Thyroid gland (tissue), 4 donors: Measurements from ENCODE around the gene FFAR2. TPM values are rescaled to one million over a fixed set of nuclear protein-coding genes. Genes with fewer than 3 reads are reported as not detected.
A peak's percentile ranks its signal among the peaks of the same experiment; 100 is the strongest.

Experiments used
- DNase-seq, 2 donors: peaks; one replicate each; pipeline ENCODE4 v3.0.0-alpha.2; 2019
- H3K27ac ChIP-seq, 3 donors: fragments of 200-600 bp; sonication (generic); 1 replicate in 2 of 3; 2 replicates in 1 of 3; pipeline ENCODE4 v1.5.1; 2016 to 2019; ENCODE audit warnings: mild to moderate bottlenecking in 1 of 3, moderate library complexity in 1 of 3
- H3K27me3 ChIP-seq: fragments of 200-600 bp; sonication (generic); one replicate; pipeline ENCODE4 v1.5.1; 2019
- H3K36me3 ChIP-seq, 2 donors: fragments of 200-600 bp; sonication (generic); one replicate each; pipeline ENCODE4 v1.5.1; 2016 to 2019
- H3K4me1 ChIP-seq, 2 donors: fragments of 200-600 bp; sonication (generic); one replicate each; pipeline ENCODE4 v1.5.1; 2017 to 2019
- H3K4me3 ChIP-seq, 3 donors: fragments of 200-600 bp; sonication (generic); replicated peaks in 1 of 3; 1 replicate in 2 of 3; 2 replicates in 1 of 3; pipeline ENCODE4 v1.5.1; 2016; ENCODE audit warnings: mild to moderate bottlenecking in 1 of 3
- H3K9me3 ChIP-seq: fragments of 200-600 bp; sonication (generic); one replicate; pipeline ENCODE4 v1.5.1; 2017
- POLR2A ChIP-seq, 2 donors: fragments of 450-650 bp; IDR thresholded peaks; one replicate each; pipeline ENCODE4 v1.6.1; 2017; ENCODE audit warnings: antibody characterized with exemption in 2 of 2, mild to moderate bottlenecking in 2 of 2, moderate library complexity in 1 of 2
- WGBS, 2 donors: methylation state at CpG; one replicate each; pipeline ENCODE4 v1.1.5; 2017; 5-methylcytosine and 5-hydroxymethylcytosine counted together
- intact Hi-C: fragments of 100-400 bp; cut with DNase I; formaldehyde crosslinking; loops from one replicate; pipeline ENCODE4 v1.15.1; 2023
- total RNA-seq, 4 donors: library from RNA; depleted of rRNA; stranded (reverse); fragments of >200 nt; gene quantifications; one replicate each; pipeline ENCODE4 v1.2.3, GENCODE V29; 2016
- TF ChIP-seq, protein P1 (sequence below), 6 experiments: fragments of 200-600 bp in 3 of 6; fragments of 450-650 bp in 3 of 6; sonication (generic) in 3 of 6; IDR thresholded peaks; one replicate each; pipeline ENCODE4 v1.5.1; 2016 to 2019; ENCODE audit warnings: antibody characterized with exemption in 6 of 6, mild to moderate bottlenecking in 2 of 6, inconsistent platforms in 1 of 6, moderate library complexity in 1 of 6

The FFAR2 gene
- total RNA-seq, 4 donors from 2014 or later, result 0.27 TPM; not detected in 3

GRCh38 chr19:35409191-35409590, 38.9 kb upstream of the FFAR2 start:
- no peaks in the 10 kb centered on the region for H3K9me3 ChIP-seq
- H3K4me3 ChIP-seq, result no peak overlapping the region
- no peak overlapping the region for H3K27ac ChIP-seq
- no peak for DNase-seq
- TF ChIP-seq, protein P1, sequence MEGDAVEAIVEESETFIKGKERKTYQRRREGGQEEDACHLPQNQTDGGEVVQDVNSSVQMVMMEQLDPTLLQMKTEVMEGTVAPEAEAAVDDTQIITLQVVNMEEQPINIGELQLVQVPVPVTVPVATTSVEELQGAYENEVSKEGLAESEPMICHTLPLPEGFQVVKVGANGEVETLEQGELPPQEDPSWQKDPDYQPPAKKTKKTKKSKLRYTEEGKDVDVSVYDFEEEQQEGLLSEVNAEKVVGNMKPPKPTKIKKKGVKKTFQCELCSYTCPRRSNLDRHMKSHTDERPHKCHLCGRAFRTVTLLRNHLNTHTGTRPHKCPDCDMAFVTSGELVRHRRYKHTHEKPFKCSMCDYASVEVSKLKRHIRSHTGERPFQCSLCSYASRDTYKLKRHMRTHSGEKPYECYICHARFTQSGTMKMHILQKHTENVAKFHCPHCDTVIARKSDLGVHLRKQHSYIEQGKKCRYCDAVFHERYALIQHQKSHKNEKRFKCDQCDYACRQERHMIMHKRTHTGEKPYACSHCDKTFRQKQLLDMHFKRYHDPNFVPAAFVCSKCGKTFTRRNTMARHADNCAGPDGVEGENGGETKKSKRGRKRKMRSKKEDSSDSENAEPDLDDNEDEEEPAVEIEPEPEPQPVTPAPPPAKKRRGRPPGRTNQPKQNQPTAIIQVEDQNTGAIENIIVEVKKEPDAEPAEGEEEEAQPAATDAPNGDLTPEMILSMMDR (IDR thresholded peaks at IDR 0.05), result no peak
- TF ChIP-seq POLR2A (IDR thresholded peaks at IDR 0.05), result no peak
- no peaks in the 10 kb centered on the region for H3K4me1 ChIP-seq
- no peaks in the 10 kb centered on the region for H3K27me3 ChIP-seq
- intact Hi-C loops, result no loop called here
- 81 to 89% methylated on average over 5 of the region's 5 CpGs for WGBS, 2 donors
- no peaks in the 10 kb centered on the region for H3K36me3 ChIP-seq

- TF ChIP-seq POLR2A (IDR thresholded peaks at IDR 0.05), result no peak
- TF ChIP-seq, protein P1 (IDR thresholded peaks at IDR 0.05), result no peak
- WGBS, 2 donors, result 90 to 92% methylated on average over 5 of the region's 5 CpGs
- DNase-seq, result no peak
- intact Hi-C loops, result no loop called here
- H3K4me1 ChIP-seq, result no peaks in the 10 kb centered on the region
- H3K27ac ChIP-seq, result no peak overlapping the region
- no peaks in the 10 kb centered on the region for H3K9me3 ChIP-seq
- no peaks in the 10 kb centered on the region for H3K36me3 ChIP-seq
- H3K27me3 ChIP-seq, result no peaks in the 10 kb centered on the region
- no peak overlapping the region for H3K4me3 ChIP-seq
Observed at GRCh38 chr19:35410487-35410886, 37.6 kb upstream of the FFAR2 start.

DNA sequence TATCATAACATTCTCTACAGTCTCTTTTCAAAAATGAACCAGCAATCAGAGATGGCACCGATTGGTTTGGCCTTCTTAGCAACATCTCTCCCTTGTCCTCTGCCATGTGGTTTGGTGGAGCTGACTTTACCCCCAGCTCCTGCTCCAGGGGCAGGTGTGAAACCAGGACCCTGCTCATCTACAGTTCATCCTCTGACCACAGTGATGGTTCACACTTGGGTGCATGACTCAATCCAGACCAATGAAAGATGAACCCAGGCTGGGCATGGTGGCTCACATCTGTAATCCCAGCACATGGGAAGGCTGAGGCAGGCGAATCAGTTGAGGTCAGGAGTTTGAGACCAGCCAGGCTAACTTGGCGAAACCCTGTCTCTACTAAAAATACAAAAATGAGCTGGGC, 33.6 kb upstream of the FFAR2 start:
- intact Hi-C loops, result no loop called here
- H3K36me3 ChIP-seq, result no peaks in the 10 kb centered on the region
- no peaks in the 10 kb centered on the region for H3K27me3 ChIP-seq
- no peak overlapping the region for H3K4me3 ChIP-seq
- WGBS, 2 donors, result 89 to 90% methylated on average over 3 of the region's 3 CpGs
- H3K9me3 ChIP-seq, result no peaks in the 10 kb centered on the region
- no peak for TF ChIP-seq POLR2A (IDR thresholded peaks at IDR 0.05)
- TF ChIP-seq, protein P1 (IDR thresholded peaks at IDR 0.05), result no peak
- H3K4me1 ChIP-seq, result peaks cover 7 to 9% of the 10 kb centered on the region in 2 donors
- H3K27ac ChIP-seq, result no peak overlapping the region
- no peak for DNase-seq

DNA sequence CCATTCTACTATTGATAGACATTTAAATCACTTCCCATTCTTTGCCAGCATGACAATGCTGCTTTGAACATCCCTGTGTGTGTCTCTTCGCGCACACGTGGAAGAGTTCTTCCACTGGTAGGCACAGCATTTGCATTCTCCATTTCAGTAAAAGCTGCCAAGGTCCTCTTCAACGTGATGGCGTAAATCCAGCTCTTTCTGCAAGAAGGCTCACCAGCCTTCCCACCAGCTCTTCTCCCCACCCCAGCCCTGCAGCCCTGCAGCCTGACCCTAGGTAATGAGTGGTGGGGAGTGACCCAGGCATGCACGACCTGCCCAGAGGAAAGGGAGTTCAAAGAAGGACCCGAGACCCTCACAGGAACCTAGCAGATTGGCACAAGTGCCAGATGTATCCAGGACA, 31.7 kb upstream of the FFAR2 start:
- H3K4me3 ChIP-seq, result no peak overlapping the region
- WGBS, 2 donors, result 24 to 28% methylated on average over 7 of the region's 7 CpGs
- intact Hi-C loops, result no loop called here
- H3K27ac ChIP-seq, result no peak overlapping the region
- TF ChIP-seq POLR2A (IDR thresholded peaks at IDR 0.05), result no peak
- TF ChIP-seq, protein P1 (IDR thresholded peaks at IDR 0.05), result no peak
- H3K27me3 ChIP-seq, result no peaks in the 10 kb centered on the region
- H3K4me1 ChIP-seq, result peaks cover 7 to 15% of the 10 kb centered on the region in 2 donors
- H3K36me3 ChIP-seq, result no peaks in the 10 kb centered on the region
- H3K9me3 ChIP-seq, result no peaks in the 10 kb centered on the region
- peak; percentile 71 to 73 for DNase-seq

DNA sequence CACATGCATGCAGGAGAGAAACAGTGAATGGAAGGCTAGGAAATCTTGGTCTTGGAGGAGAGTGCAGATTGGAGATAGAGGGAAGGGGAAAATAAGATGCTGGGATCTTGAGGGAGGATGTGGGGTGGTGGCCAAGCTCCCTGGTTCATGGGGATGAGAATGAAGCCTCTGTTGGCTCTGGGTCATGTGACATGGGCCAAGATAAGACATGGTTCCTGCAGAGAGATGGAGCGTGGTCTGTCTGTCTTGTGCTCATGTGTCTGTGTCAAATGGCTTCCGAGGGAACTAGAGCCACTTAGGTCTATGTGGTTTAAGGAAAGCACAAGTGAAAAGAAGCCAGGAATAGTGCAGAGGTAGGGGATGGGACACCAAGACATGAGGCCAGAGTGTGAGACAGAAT, 30.8 kb upstream of the FFAR2 start:
- intact Hi-C loops, result no loop called here
- whole genome bisulfite sequencing, 2 donors, result 80 to 87% methylated on average over 2 of the region's 2 CpGs
- DNase-seq, result no peak
- Histone ChIP-seq H3K4me1 (peaks cover 7 to 15% of the 10 kb centered on the region in 2 donors), H3K27me3 (no peaks in the 10 kb centered on the region), H3K27ac (no peak overlapping the region), H3K9me3 (no peaks in the 10 kb centered on the region), H3K4me3 (no peak overlapping the region), H3K36me3 (no peaks in the 10 kb centered on the region)
- TF ChIP-seq, protein P1 (IDR thresholded peaks at IDR 0.05), result no peak
- TF ChIP-seq POLR2A (IDR thresholded peaks at IDR 0.05), result no peak
